K562 (cell line): ENCODE results near the gene STIM1. TPM values are rescaled to one million over a fixed set of nuclear protein-coding genes. Genes with fewer than 3 reads are reported as not detected.

Experiments used
- ATAC-seq: fragments of 200-7000 bp; cut with Tn5 transposase; 3 replicates; pipeline ENCODE4 v1.9.1; 2020; ENCODE audit warnings: moderate library complexity
- BruUV-seq: library from RNA; stranded (reverse); fragments of 400-500 nt; replicated peaks from 2 replicates; lab custom pipeline; 2021; lab: Mats Ljungman, UMichigan
- CTCF ChIA-PET: fragments of 300-600 bp; formaldehyde crosslinking; extraction: SDS; loops from one replicate; lab custom pipeline; 2021; ENCODE audit warnings: low intra/inter-chr PET ratio; lab: Yijun Ruan, JAX
- POLR2A ChIA-PET: fragments of 300-600, 350-650 bp; sonication (Branson Sonifier 250); formaldehyde crosslinking; extraction: SDS; loops from one replicate; lab custom pipeline; 2021; ENCODE audit warnings: antibody characterized with exemption, inconsistent platforms; lab: Yijun Ruan, JAX
- DNase-seq, 4 experiments: peaks; one replicate each; pipeline versions ENCODE4 v3.0.0 to v3.0.0-alpha.2; 2011 to 2018; ENCODE audit warnings: low spot score in 3 of 4, mixed read lengths in 3 of 4; ENCODE audit errors: extremely low read depth in 1 of 4
- FAIRE-seq: peaks from 2 replicates; lab custom pipeline; 2011; peaks lifted over from hg19 to GRCh38; lab: Jason Lieb, UNC
- H2AFZ ChIP-seq: 2 replicates; pipeline ENCODE4 v1.6.0; 2011; ENCODE audit warnings: low read depth, low read length, control low read depth, inconsistent platforms
- H3K27ac ChIP-seq: fragments of 200-600 bp; 3 replicates; pipeline ENCODE4 v1.8.0; 2011; ENCODE audit warnings: low read depth, mild to moderate bottlenecking, control low read depth, inconsistent platforms, low read length, moderate library complexity, mixed read lengths; ENCODE audit errors: extremely low read depth
- H3K27me3 ChIP-seq, 2 experiments: fragments of 300-600 bp in 1 of 2; 2 replicates in 1 of 2; 3 replicates in 1 of 2; pipeline versions ENCODE4 v1.6.0 to v1.8.0; 2011; ENCODE audit warnings: inconsistent platforms in 2 of 2, low read length in 2 of 2, mild to moderate bottlenecking in 1 of 2, mixed read lengths in 1 of 2, moderate library complexity in 1 of 2; ENCODE audit not compliant: control insufficient read depth in 2 of 2, insufficient read depth in 2 of 2
- H3K36me3 ChIP-seq: fragments of 300-600 bp; 3 replicates; pipeline ENCODE4 v1.8.0; 2011; ENCODE audit warnings: mild to moderate bottlenecking, low read length, inconsistent platforms; ENCODE audit not compliant: control insufficient read depth, insufficient read depth
- H3K4me1 ChIP-seq, 2 experiments: fragments of 200-600 bp in 1 of 2; replicated peaks in 1 of 2; 2 replicates in 1 of 2; 3 replicates in 1 of 2; pipeline versions ENCODE4 v1.5.1 to v1.8.0; 2011; ENCODE audit warnings: inconsistent platforms in 2 of 2, low read length in 2 of 2, mild to moderate bottlenecking in 1 of 2, mixed read lengths in 1 of 2, moderate library complexity in 1 of 2; ENCODE audit not compliant: control insufficient read depth in 2 of 2, insufficient read depth in 2 of 2
- H3K4me2 ChIP-seq: 2 replicates; pipeline ENCODE4 v1.6.1; 2011; ENCODE audit warnings: low read length, control low read depth, inconsistent platforms, mixed read lengths; ENCODE audit not compliant: insufficient read depth
- H3K4me3 ChIP-seq: fragments of 200-600 bp; sonication (generic), shearing (Covaris generic); 2 replicates; pipeline ENCODE4 v1.5.1; 2016; ENCODE audit warnings: control low read depth, inconsistent platforms
- H3K79me2 ChIP-seq: fragments of 200-600 bp; 3 replicates; pipeline ENCODE4 v1.8.0; 2011; ENCODE audit warnings: low read length, inconsistent platforms; ENCODE audit not compliant: control insufficient read depth, insufficient read depth
- H3K9ac ChIP-seq, 2 experiments: 2 replicates each; pipeline versions ENCODE4 v1.6.0 to v1.6.1; 2011; ENCODE audit warnings: low read depth in 2 of 2, low read length in 2 of 2, control low read depth in 1 of 2, inconsistent platforms in 1 of 2, mild to moderate bottlenecking in 1 of 2, mixed read lengths in 1 of 2; ENCODE audit not compliant: insufficient read depth in 1 of 2
- H3K9me1 ChIP-seq: one replicate; pipeline ENCODE4 v1.6.0; 2011; ENCODE audit warnings: inconsistent platforms, mild to moderate bottlenecking, low read length, moderate library complexity; ENCODE audit not compliant: control insufficient read depth, insufficient read depth
- H3K9me3 ChIP-seq: replicated peaks from 2 replicates; pipeline ENCODE4 v1.5.1; 2011; ENCODE audit warnings: low read depth, low read length, inconsistent platforms; ENCODE audit not compliant: control insufficient read depth, insufficient read depth
- H4K20me1 ChIP-seq: replicated peaks from 2 replicates; pipeline ENCODE4 v1.6.1; 2011; ENCODE audit warnings: low read length, inconsistent platforms, mixed read lengths; ENCODE audit not compliant: control insufficient read depth, insufficient read depth
- ATF3 ChIP-seq, 2 experiments: fragments of 450-650 bp in 1 of 2; sonication (generic) in 1 of 2; formaldehyde crosslinking in 1 of 2; IDR thresholded peaks in 1 of 2; conservative IDR thresholded peaks in 1 of 2; 2 replicates each; pipeline versions ENCODE4 v1.6.1 to v1.8.1; 2016 to 2023; ENCODE audit warnings: mild to moderate bottlenecking in 2 of 2, moderate library complexity in 2 of 2, inconsistent platforms in 1 of 2, missing genetic modification reagents in 1 of 2
- BCOR ChIP-seq: fragments of 450-650 bp; IDR thresholded peaks from 2 replicates; pipeline ENCODE4 v1.6.1; 2016
- ELF2 ChIP-seq: fragments of 250-450 bp; sonication (Bioruptor Pico); IDR thresholded peaks from 2 replicates; pipeline ENCODE4 v1.5.0; 2021; ENCODE audit warnings: mild to moderate bottlenecking
- ELF4 ChIP-seq: fragments of 450-650 bp; formaldehyde crosslinking; IDR thresholded peaks from 2 replicates; pipeline ENCODE4 v1.4.0; 2022; ENCODE audit warnings: missing genetic modification characterization
- GABPB1 ChIP-seq: sonication (generic); formaldehyde crosslinking; IDR thresholded peaks from 2 replicates; pipeline ENCODE4 v1.8.0; 2022; ENCODE audit warnings: mild to moderate bottlenecking, missing genetic modification reagents
- PATZ1 ChIP-seq: fragments of 250-450 bp; sonication (Bioruptor Pico); IDR thresholded peaks from 2 replicates; pipeline ENCODE4 v1.5.0; 2020; ENCODE audit warnings: mild to moderate bottlenecking, borderline replicate concordance
- RREB1 ChIP-seq: fragments of 250-450 bp; sonication (Bioruptor Pico); IDR thresholded peaks from 2 replicates; pipeline ENCODE4 v1.4.0; 2020
- SMARCA4 ChIP-seq: fragments of 450-650 bp; IDR thresholded peaks from 2 replicates; pipeline ENCODE4 v1.6.1; 2016
- ZNF143 ChIP-seq: sonication (generic); formaldehyde crosslinking; IDR thresholded peaks from 2 replicates; pipeline ENCODE4 v1.9.0; 2022; ENCODE audit warnings: mild to moderate bottlenecking, missing genetic modification reagents
- ZNF436 ChIP-seq: fragments of 250-450, 450-650 bp; sonication (Bioruptor Pico); formaldehyde crosslinking; IDR thresholded peaks from 2 replicates; pipeline ENCODE4 v1.7.0; 2020; ENCODE audit warnings: mild to moderate bottlenecking
- ZNF830 ChIP-seq: fragments of 250-450 bp; sonication (Bioruptor Pico); IDR thresholded peaks from 2 replicates; pipeline ENCODE4 v1.5.0; 2021; ENCODE audit warnings: mild to moderate bottlenecking
- WGBS: fragments of 100-300 bp; shearing (Covaris generic); methylation state at CpG from one replicate; pipeline ENCODE4 v1.1.6; 2016; ENCODE audit warnings: low coverage, mixed read lengths; ENCODE audit not compliant: insufficient coverage; ENCODE audit errors: missing lambda C conversion rate; 5-methylcytosine and 5-hydroxymethylcytosine counted together
- in situ Hi-C: fragments of 300-500 bp; cut with MboI; formaldehyde crosslinking; loops from 4 replicates; pipeline ENCODE4 v1.15.0; 2018; ENCODE audit warnings: inconsistent platforms, mixed read lengths
- intact Hi-C: fragments of 100-400 bp; cut with micrococcal nuclease; formaldehyde crosslinking; loops from 2 replicates; pipeline ENCODE4 v1.14.2; 2022
- polyA plus RNA-seq, 8 experiments: library from polyadenylated mRNA; depleted of rRNA in 4 of 8; stranded (reverse) in 5 of 8; unstranded in 3 of 8; fragments of >200 nt; fragmentation: Nextera tagmentation in 2 of 8; fragmentation: Illumina TruSeq in 1 of 8; extraction: Ambion mirVana in 2 of 8; extraction: Trizol in 1 of 8; gene quantifications; 2 replicates each; pipeline versions ENCODE4 v1.2.1 to v1.2.3, GENCODE V29; 2011 to 2014; ENCODE audit warnings: inconsistent platforms in 1 of 8, missing spikeins in 1 of 8
- total RNA-seq, 7 experiments: library from RNA; depleted of rRNA in 6 of 7; stranded (reverse); fragments of >200 nt in 6 of 7; fragmentation: Illumina TruSeq in 2 of 7; extraction: Trizol in 2 of 7; gene quantifications; 2 replicates each; pipeline versions ENCODE4 v1.2.1 to v1.2.3, GENCODE V29; 2011 to 2021; ENCODE audit warnings: low replicate concordance in 1 of 7

Gene STIM1
- total and polyA plus RNA-seq, 9 of the 15 experiments (the other 6 are each of a cell fraction or from before 2014, with no cell fraction given): 7.7 to 50.5 (median 22.5) TPM

GRCh38 chr11:3841426-3842350 lies 13.8 kb upstream of the STIM1 start (continued):
- TF ChIP-seq GABPB1 (CRISPR knock-in tag) (peak; percentile 53; the same call in 1 of the 2 replicates), SMARCA4 (0 out of 2 replicates have a peak, but pooled peaks have one; percentile 14), BCOR (no peak), PATZ1 (CRISPR knock-in tag) (no peak)

- no peaks in the 10 kb centered on the region for H3K9me1 ChIP-seq
- H3K4me1 ChIP-seq: peaks cover 11 to 31% of the 10 kb centered on the region in 2 experiments
- H3K4me3 ChIP-seq: no peak overlapping the region
- H3K9me3 ChIP-seq: no peaks in the 10 kb centered on the region
- ChIA-PET POLR2A (interaction anchor here (1.1 to 2.5 kb wide), 3 partner anchors 9 to 249 kb away, joined by 3 to 12 read pairs (median 8); partner anchors contain the start of gene STIM1), CTCF (no interaction called here)
- peak overlapping the region in 1 of 2 experiments; percentile 66; a peak in 1 of 4 replicates for H3K9ac ChIP-seq
- peaks cover 29% of the 10 kb centered on the region for H3K79me2 ChIP-seq
- H3K27me3 ChIP-seq: no peaks in the 10 kb centered on the region
- no TSS peak for BruUV-seq
- no peak overlapping the region for H3K4me2 ChIP-seq
- peaks cover 4% of the 10 kb centered on the region; the same call in 1 of the 2 replicates for H4K20me1 ChIP-seq
- peak overlapping the region; percentile 69 for H2AFZ ChIP-seq
- peaks cover 10% of the 10 kb centered on the region for H3K36me3 ChIP-seq
- in situ Hi-C loops (no loop called here), intact Hi-C loops (no loop called here)
- ATAC-seq (no peak), DNase-seq (no peak), FAIRE-seq (no peak)
- H3K27ac ChIP-seq: no peak overlapping the region
- 44% methylated on average over 3 of the region's 3 CpGs for WGBS
- no peak for TF ChIP-seq ELF4 (CRISPR knock-in tag)
- no peak for TF ChIP-seq ZNF830 (CRISPR knock-in tag)
- TF ChIP-seq ATF3 (IDR thresholded peaks at IDR 0.05): no peak
- TF ChIP-seq ATF3 (CRISPR knock-in tag; conservative IDR thresholded peaks at IDR 0.05): no peak
- TF ChIP-seq ZNF143: no peak
- no peak for TF ChIP-seq ELF2 (CRISPR knock-in tag)
- TF ChIP-seq RREB1 (CRISPR knock-in tag): no peak
- TF ChIP-seq ZNF436 (CRISPR knock-in tag): no peak
Observed at GRCh38 chr11:3843326-3843725, 12.1 kb upstream of the STIM1 start.
